HAP-1 (cell line): ENCODE measurements around the gene CCL27.

Experiments
- DNase-seq, 2 experiments: peaks; one replicate each; pipeline ENCODE4 v3.0.0-alpha.2; 2016 to 2020; ENCODE audit warnings: low spot score in 2 of 2
- H3K27me3 ChIP-seq: fragments of 250-450 bp; sonication (Bioruptor Pico); 2 replicates; pipeline ENCODE4 v1.5.1; 2020; ENCODE audit warnings: low read depth, mild to moderate bottlenecking, moderate library complexity
- H3K36me3 ChIP-seq: fragments of 250-450 bp; sonication (Bioruptor Pico); replicated peaks from 2 replicates; pipeline ENCODE4 v1.5.1; 2020; ENCODE audit warnings: mild to moderate bottlenecking
- H3K4me1 ChIP-seq: fragments of 250-450 bp; sonication (Bioruptor Pico); 2 replicates; pipeline ENCODE4 v1.5.1; 2020; ENCODE audit warnings: mild to moderate bottlenecking
- H3K4me3 ChIP-seq: fragments of 250-450 bp; sonication (Bioruptor Pico); 2 replicates; pipeline ENCODE4 v1.5.1; 2020; ENCODE audit warnings: mild to moderate bottlenecking, moderate library complexity
- H3K9me3 ChIP-seq: fragments of 250-450 bp; sonication (Bioruptor Pico); 2 replicates; pipeline ENCODE4 v1.5.1; 2020; ENCODE audit warnings: mild to moderate bottlenecking, moderate library complexity
- in situ Hi-C: fragments of 300-500 bp; cut with MboI; formaldehyde crosslinking; loops from 3 replicates; pipeline ENCODE4 v1.14.3; 2020; ENCODE audit warnings: low sequenced_read_pairs, inconsistent platforms, mixed read lengths

Gene CCL27

DNA sequence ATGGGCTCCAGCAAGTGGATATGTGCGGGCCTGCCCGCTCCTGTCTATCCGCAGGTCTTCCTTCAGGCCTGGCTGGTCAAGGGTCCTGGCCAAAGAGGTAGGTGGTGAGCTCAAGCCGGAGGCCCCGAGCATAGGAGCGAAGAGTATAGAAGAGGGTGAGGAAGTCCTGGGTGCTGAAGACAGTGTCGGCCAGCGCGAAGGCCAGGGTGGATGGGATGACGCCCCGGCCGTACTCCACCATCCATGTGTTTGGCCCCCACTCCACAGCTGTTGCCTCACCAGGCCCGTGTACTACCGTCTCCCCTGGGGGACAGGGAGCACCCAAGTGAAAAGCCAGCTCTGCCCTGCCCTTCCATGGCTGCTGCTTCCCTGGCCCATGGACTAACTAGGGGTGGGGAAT lies 26.9 kb downstream of the CCL27 start:
- Histone ChIP-seq H3K9me3 (no peaks in the 10 kb centered on the region), H3K36me3 (peaks cover 17% of the 10 kb centered on the region), H3K4me3 (no peak overlapping the region), H3K4me1 (peaks cover 12% of the 10 kb centered on the region), H3K27me3 (peaks cover 3% of the 10 kb centered on the region)
- no peak for DNase-seq
- in situ Hi-C loops, result no loop called here

GRCh38 chr9:34634551-34635248 lies 27.8 kb downstream of the CCL27 start:
- DNase-seq, result no peak

DNA sequence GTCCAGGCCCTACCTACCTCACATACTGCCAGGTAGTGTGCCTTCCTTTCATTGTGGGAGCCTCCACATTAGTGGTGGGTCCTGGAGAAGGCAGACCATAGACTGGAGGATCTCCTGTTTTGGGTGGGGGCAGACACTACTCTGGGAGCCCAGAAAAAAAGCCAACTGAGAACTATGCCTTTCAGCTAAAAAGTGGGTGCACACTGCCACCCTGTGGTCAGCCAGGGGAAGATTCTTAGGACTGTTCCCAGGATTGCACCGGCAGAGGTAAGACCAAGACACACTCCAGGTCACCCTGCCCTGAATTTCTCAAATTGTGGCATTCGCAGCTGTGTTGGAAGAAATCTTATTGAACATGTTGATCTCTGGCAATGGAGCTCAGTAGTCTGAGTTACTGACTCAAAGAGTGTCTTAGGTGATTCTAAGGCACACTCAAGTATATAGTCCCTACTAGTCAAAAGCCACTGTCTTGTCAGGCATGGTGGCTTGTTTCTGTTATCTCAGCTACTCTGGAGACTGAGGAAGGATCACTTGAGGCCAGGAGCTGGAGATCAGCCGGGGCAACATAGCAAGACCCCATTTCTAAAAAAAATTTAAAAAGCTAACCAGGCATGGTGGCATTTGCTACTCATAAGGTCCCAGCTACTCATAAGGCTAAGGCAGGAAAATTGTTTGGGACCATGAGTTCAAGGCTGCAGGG lies 28.5 kb downstream of the CCL27 start:
- peaks cover 17% of the 10 kb centered on the region for H3K36me3 ChIP-seq
- H3K4me1 ChIP-seq, result peaks cover 12% of the 10 kb centered on the region
- no peaks in the 10 kb centered on the region for H3K9me3 ChIP-seq
- peak; percentile 77 to 82 for DNase-seq
- in situ Hi-C loops, result no loop called here
- H3K27me3 ChIP-seq, result peaks cover 18% of the 10 kb centered on the region
- no peak overlapping the region for H3K4me3 ChIP-seq

More at GRCh38 chr9:34634551-34635248, 27.8 kb downstream of the CCL27 start:
- peaks cover 17% of the 10 kb centered on the region for H3K36me3 ChIP-seq
- H3K9me3 ChIP-seq, result no peaks in the 10 kb centered on the region
- peaks cover 12% of the 10 kb centered on the region for H3K4me1 ChIP-seq
- H3K4me3 ChIP-seq, result no peak overlapping the region
- H3K27me3 ChIP-seq, result peaks cover 11% of the 10 kb centered on the region
- in situ Hi-C loops, result no loop called here

DNA sequence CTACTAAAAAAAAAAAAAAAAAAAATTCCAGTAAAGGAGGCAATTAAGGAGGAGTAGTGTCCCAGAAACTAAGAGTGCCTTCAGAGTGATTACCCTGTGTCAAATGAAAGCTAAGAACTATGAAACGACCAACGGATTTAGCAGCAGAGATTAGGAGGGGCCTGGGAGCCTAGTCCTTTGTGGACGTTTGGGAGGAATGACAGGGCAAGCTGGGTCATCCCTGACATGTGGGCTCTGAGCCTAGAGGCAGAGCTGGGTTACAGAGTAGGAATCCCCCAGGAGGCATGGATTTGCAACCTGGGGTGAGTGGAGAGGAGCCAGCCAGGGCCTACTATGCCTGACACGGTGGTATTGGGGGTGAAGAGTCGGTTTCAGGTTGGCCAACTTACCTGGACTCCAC lies 29.3 kb downstream of the CCL27 start:
- H3K4me1 ChIP-seq, result peaks cover 9% of the 10 kb centered on the region
- in situ Hi-C loops, result no loop called here

DNA sequence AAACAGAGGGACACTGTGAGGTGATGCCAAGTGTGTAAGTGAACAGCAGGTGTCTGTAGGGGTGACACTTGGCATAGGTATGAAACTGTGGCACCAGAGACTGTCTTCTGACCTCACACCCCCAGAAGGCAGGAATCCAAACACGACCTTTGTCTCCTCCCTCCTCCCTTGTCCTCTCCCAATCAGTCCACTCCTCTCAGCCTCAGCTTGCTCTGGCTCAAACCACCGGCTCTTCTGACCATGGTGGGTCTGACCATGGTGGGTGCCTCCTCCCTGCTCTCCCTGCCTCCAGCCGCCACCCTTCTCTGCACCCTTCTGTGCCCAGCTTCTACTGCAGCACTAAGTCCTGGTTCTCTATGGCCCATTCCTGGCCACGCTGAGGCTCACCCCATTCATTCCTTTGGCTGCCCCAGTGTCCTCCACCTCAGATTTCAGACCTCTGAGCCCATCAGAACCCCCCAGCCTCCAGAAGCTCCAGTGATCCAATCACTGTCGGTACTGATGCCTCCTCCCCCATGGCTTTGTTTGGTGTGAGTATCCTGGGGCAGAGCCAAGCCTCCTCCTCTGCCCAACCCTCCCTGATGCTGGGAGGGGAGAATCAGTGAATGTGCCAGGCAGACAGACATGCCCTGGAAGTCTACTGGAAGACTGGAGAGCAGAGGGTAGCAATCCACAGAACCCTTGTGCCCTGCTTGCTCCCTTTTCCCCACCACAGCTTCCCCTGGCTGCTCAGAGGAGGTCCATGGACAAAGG lies 31.9 kb downstream of the CCL27 start:
- no peaks in the 10 kb centered on the region for H3K4me1 ChIP-seq
- no peaks in the 10 kb centered on the region for H3K9me3 ChIP-seq
- peaks cover 9% of the 10 kb centered on the region for H3K36me3 ChIP-seq
- no peak for DNase-seq
- in situ Hi-C loops, result no loop called here
- no peak overlapping the region for H3K4me3 ChIP-seq
- H3K27me3 ChIP-seq, result peaks cover 52% of the 10 kb centered on the region

More for the DNA sequence above, 29.3 kb downstream of the CCL27 start:
- Histone ChIP-seq H3K4me3 (no peak overlapping the region), H3K27me3 (peaks cover 26% of the 10 kb centered on the region), H3K36me3 (peaks cover 17% of the 10 kb centered on the region), H3K9me3 (no peaks in the 10 kb centered on the region)
- no peak for DNase-seq

- no peaks in the 10 kb centered on the region for H3K36me3 ChIP-seq
- no peaks in the 10 kb centered on the region for H3K4me1 ChIP-seq
- H3K9me3 ChIP-seq, result no peaks in the 10 kb centered on the region
- DNase-seq, result no peak
- H3K27me3 ChIP-seq, result peaks cover 53% of the 10 kb centered on the region
- no peak overlapping the region for H3K4me3 ChIP-seq
- in situ Hi-C loops, result no loop called here
Measured at GRCh38 chr9:34629491-34629808, 33.0 kb downstream of the CCL27 start.

DNA sequence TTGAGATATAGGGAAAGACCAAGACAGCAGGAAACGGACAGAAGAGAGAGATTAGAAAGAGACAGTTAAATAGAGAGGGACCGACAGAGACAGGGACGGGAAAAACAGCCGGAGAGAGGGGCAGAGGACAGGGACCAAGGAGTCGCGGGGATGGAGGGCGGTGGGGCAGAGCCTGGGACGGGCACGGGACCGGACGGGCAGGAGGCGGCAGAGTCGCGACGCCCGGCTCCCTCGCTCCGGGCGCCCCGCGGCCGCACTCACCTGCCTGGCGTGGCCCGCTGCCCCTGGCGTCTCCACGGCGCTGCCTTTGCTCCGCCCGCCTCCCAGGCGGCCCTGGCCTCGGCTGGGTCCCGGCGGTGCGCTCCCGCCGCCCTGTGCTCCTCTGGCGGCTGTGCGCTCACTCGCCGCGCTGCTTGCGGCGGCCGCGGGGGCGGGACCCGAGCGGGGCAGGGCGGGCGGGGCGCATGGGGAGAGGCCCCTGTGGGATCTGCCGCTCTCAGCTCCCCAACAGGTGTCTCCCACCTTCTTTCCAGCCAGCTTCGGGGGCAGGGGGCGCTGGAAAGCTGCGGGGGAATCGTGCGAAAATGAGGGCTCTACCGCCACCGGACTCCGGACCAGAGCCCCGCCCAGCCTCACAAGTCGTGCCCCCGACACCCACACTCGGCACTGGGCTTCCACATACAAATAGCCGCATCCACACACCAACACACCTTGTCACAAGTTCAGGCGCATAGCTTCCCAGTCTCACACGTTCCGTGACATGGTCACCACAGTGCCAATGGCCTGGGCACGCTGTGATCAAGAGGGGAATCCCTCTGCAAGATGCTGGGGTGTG lies 33.6 kb downstream of the CCL27 start, which contains the start of gene ARID3C:
Gene ARID3C (minus strand): TSS at position 411 of the 835 bp plus-strand sequence. CDS start 1,052 bp downstream, outside the sequence.
- H3K4me1 ChIP-seq, result no peaks in the 10 kb centered on the region
- DNase-seq, result peak in 1 of 2 experiments; percentile 55
- in situ Hi-C loops, result no loop called here
- no peak within 1 kb of the TSS for H3K4me3 ChIP-seq
- H3K36me3 ChIP-seq, result no peaks in the 10 kb centered on the region
- no peaks in the 10 kb centered on the region for H3K9me3 ChIP-seq
- H3K27me3 ChIP-seq, result peaks cover 55% of the 10 kb centered on the region

DNA sequence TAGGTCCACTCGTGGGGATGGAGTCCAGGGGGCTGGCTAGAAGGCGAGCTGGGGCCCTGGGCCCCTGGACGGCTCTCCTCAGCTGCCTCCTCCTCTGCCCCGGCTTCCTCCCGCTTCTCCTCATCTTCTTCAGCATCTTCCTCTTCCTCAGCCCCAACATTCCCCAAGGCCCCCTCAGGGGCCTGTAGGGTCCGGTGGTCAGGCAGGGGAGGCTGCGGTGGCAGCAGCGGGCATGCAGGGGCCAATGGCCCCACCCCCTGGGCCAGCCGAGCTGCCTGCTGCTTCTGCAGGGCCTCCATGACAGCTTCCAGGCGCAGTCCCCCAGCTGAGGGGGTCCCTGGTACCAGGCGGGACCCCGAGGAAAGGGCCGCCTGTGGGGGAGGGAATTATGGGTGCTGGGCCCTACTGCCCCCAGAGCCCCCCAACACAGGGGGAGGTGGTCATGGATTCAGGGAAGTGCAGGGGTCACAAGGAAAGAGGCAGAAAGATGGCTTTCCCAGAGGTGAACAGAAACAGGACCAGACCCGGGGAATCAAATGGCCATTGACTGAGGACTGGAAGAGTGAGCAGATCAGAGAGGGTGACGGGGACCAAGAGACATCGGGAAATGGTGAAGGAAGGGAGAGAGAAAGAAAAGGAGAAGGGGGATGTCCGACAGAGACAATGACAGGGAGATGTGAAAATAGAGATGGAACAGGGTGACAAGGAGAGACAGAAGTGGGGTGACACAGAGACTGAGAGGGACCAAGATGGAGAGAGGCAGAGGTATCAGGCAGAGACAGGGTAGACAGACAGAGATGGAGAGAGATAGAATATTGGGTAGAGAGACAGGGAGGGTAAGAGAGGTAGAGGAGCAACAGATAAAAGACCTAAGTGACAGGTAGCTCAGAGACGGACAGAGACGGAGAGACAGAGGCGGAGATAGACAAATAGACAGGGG lies 34.5 kb downstream of the CCL27 start:
- in situ Hi-C loops, result no loop called here
- H3K4me3 ChIP-seq, result no peak overlapping the region
- no peak for DNase-seq
- H3K9me3 ChIP-seq, result no peaks in the 10 kb centered on the region
- H3K4me1 ChIP-seq, result no peaks in the 10 kb centered on the region
- no peaks in the 10 kb centered on the region for H3K36me3 ChIP-seq
- H3K27me3 ChIP-seq, result peaks cover 55% of the 10 kb centered on the region

DNA sequence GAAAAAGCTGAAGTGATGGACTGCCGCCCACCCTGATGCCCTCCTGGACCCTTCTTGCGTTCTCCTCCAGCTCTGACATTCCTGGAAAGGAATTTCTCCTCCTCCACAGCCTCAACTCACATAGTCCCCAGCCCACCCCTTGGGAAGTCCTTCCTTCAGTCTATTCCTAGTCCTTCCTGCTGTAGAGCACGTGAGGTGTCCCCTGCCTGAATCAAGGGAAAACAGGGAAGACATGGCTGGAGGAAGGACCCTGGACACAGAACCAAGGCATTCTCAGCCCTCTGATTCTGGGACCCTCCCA lies 37.3 kb downstream of the CCL27 start:
- Histone ChIP-seq H3K27me3 (peaks cover 48% of the 10 kb centered on the region), H3K4me3 (no peak overlapping the region), H3K9me3 (no peaks in the 10 kb centered on the region), H3K4me1 (no peaks in the 10 kb centered on the region), H3K36me3 (no peaks in the 10 kb centered on the region)
- DNase-seq, result no peak
- in situ Hi-C loops, result no loop called here

GRCh38 chr9:34624475-34625185 lies 37.8 kb downstream of the CCL27 start:
- no peak for DNase-seq
- Histone ChIP-seq H3K9me3 (no peaks in the 10 kb centered on the region), H3K4me1 (peaks cover 2% of the 10 kb centered on the region; the same call in 1 of the 2 replicates), H3K27me3 (peaks cover 43% of the 10 kb centered on the region), H3K36me3 (no peaks in the 10 kb centered on the region), H3K4me3 (no peak overlapping the region)
- in situ Hi-C loops, result no loop called here

DNA sequence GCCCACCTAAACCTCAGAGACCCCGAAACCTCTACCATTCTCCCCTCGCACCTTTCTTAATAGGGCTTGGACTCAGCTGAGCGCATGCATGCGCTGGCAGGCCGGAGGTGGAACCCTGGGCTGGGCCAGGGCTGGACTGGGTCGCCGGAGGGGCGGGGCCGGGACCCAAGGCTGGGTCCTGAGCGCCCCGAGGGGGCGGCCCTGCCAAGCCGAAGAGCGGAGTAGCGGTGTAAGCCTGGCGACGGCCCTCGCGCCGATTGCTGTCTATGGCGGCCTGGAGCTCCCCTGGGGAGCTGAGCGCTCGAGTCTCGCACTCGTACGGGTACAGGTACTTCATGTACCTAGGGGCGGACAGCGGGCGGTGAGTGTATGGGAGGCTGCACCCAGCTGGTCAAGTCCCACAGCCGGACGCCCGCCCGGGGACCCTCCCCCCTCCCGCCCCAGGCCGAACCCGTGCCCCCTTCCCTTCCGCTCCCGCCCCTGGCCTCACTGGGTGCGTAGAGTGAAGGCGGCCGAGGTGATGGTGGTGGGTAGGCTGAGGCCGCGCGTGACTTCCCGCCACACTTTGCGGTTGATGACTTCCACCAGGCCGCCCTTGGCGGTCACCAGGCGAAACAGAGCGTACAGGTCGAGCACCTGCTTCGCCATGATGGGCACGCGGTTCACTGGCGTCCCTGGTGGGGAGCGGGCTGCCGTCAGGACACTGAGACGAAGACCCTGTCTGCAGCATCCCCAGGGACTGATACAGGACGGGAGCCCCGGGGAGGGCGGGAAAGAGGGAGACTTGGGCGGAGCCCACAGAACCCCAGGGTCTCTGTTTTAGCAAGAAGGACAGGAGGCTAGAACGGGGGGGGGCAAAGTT lies 38.9 kb downstream of the CCL27 start:
- H3K9me3 ChIP-seq, result no peaks in the 10 kb centered on the region
- peaks cover 33% of the 10 kb centered on the region for H3K27me3 ChIP-seq
- H3K4me3 ChIP-seq, result no peak overlapping the region
- DNase-seq, result no peak
- peaks cover 8% of the 10 kb centered on the region; the same call in 1 of the 2 replicates for H3K4me1 ChIP-seq
- in situ Hi-C loops, result no loop called here
- no peaks in the 10 kb centered on the region for H3K36me3 ChIP-seq
